ENCODE results near the gene TMEM163.

Gene TMEM163

GRCh38 chr2:134425724-134426496 lies 292.9 kb downstream of the TMEM163 start:
- no peak for TF ChIP-seq RAD21 (IDR thresholded peaks at IDR 0.05; ENCODE audit: low read depth)
- no peak for TF ChIP-seq YY1 (IDR thresholded peaks at IDR 0.05; ENCODE audit: low read depth)
- no peak for TF ChIP-seq TCF12 (IDR thresholded peaks at IDR 0.05; ENCODE audit: low read depth)
- no peak for TF ChIP-seq CREB1 (IDR thresholded peaks at IDR 0.05; ENCODE audit: low read depth)
- TF ChIP-seq NFIC (IDR thresholded peaks at IDR 0.05): no peak
- TF ChIP-seq FOXM1 (IDR thresholded peaks at IDR 0.05; ENCODE audit: borderline replicate concordance, low read depth): no peak
- no peak for TF ChIP-seq REST (IDR thresholded peaks at IDR 0.05; ENCODE audit: low read depth)

- no peak for TF ChIP-seq MAX (IDR thresholded peaks at IDR 0.05)
- TF ChIP-seq TCF12 (IDR thresholded peaks at IDR 0.05; ENCODE audit: low read depth): no peak
- no peak for TF ChIP-seq CEBPB (IDR thresholded peaks at IDR 0.05)
- no peak for TF ChIP-seq YY1 (IDR thresholded peaks at IDR 0.05; ENCODE audit: low read depth)
- no peak for TF ChIP-seq RAD21 (IDR thresholded peaks at IDR 0.05; ENCODE audit: low read depth)
- TF ChIP-seq FOXM1 (IDR thresholded peaks at IDR 0.05; ENCODE audit: borderline replicate concordance, low read depth): no peak
- no peak for TF ChIP-seq TAF1 (IDR thresholded peaks at IDR 0.05; ENCODE audit: low read depth)
- TF ChIP-seq ZBTB7A (IDR thresholded peaks at IDR 0.05; ENCODE audit: low read depth): no peak
- no peak for TF ChIP-seq CREB1 (IDR thresholded peaks at IDR 0.05; ENCODE audit: low read depth)
- TF ChIP-seq TEAD4 (IDR thresholded peaks at IDR 0.05): no peak
- TF ChIP-seq USF1 (IDR thresholded peaks at IDR 0.05): no peak
- no peak for TF ChIP-seq REST (IDR thresholded peaks at IDR 0.05; ENCODE audit: low read depth)
- TF ChIP-seq EGR1 (IDR thresholded peaks at IDR 0.05): no peak
- TF ChIP-seq NFIC (IDR thresholded peaks at IDR 0.05): no peak
- TF ChIP-seq EP300 (IDR thresholded peaks at IDR 0.05; ENCODE audit: borderline replicate concordance): no peak
Observed at GRCh38 chr2:134421556-134422328, 297.1 kb downstream of the TMEM163 start.

- no peak for TF ChIP-seq REST (IDR thresholded peaks at IDR 0.05; ENCODE audit: low read depth)
- no peak for TF ChIP-seq TCF12 (IDR thresholded peaks at IDR 0.05; ENCODE audit: low read depth)
- no peak for TF ChIP-seq TEAD4 (IDR thresholded peaks at IDR 0.05)
- no peak for TF ChIP-seq NFIC (IDR thresholded peaks at IDR 0.05)
- TF ChIP-seq EGR1 (IDR thresholded peaks at IDR 0.05): no peak
Observed at GRCh38 chr2:134420920-134421319, 297.9 kb downstream of the TMEM163 start.

- TF ChIP-seq NFIC (IDR thresholded peaks at IDR 0.05) (no peak), ZBTB7A (IDR thresholded peaks at IDR 0.05; ENCODE audit: low read depth) (no peak), EP300 (IDR thresholded peaks at IDR 0.05; ENCODE audit: borderline replicate concordance) (no peak), CREB1 (IDR thresholded peaks at IDR 0.05; ENCODE audit: low read depth) (no peak), FOXM1 (IDR thresholded peaks at IDR 0.05; ENCODE audit: borderline replicate concordance, low read depth) (no peak), TAF1 (IDR thresholded peaks at IDR 0.05; ENCODE audit: low read depth) (no peak), RAD21 (IDR thresholded peaks at IDR 0.05; ENCODE audit: low read depth) (no peak), YY1 (IDR thresholded peaks at IDR 0.05; ENCODE audit: low read depth) (no peak), USF1 (IDR thresholded peaks at IDR 0.05) (no peak), TCF12 (IDR thresholded peaks at IDR 0.05; ENCODE audit: low read depth) (no peak), TEAD4 (IDR thresholded peaks at IDR 0.05) (no peak)
Observed at GRCh38 chr2:134420259-134420658, 298.5 kb downstream of the TMEM163 start.
